Measurements from ENCODE around the gene FRMD8. TPM values are rescaled to one million over a fixed set of nuclear protein-coding genes. Genes with fewer than 3 reads are reported as not detected.

Gene FRMD8
- total RNA-seq, 1 donor = 42.7 TPM

GRCh38 chr11:65459552-65459951 lies 73.1 kb downstream of the FRMD8 start:
- no peak for DNase-seq (ENCODE audit: low read depth)
- TF ChIP-seq CTCF (IDR thresholded peaks at IDR 0.05; ENCODE audit: insufficient read depth, low read length) = no peak
- H3K4me3 ChIP-seq (ENCODE audit: low read depth, low read length) = no peak overlapping the region

Small RNA genes lying within 50 kb of the gene (small RNA-seq; reads per million reads assigned to genes)
- gene RF01684 = not detected

Other genes with a start within 250 kb of the FRMD8 start
- not detected in 2 replicates for gene SPDYC, start 216.4 kb upstream of the FRMD8 start, total RNA-seq (ENCODE audit: low replicate concordance)
- 43.2 and 164 TPM in 2 replicates for gene CAPN1, start 204.7 kb upstream of the FRMD8 start, total RNA-seq (ENCODE audit: low replicate concordance)
- gene POLA2, start 124.7 kb upstream of the FRMD8 start, total RNA-seq (ENCODE audit: low replicate concordance) = 8.7 and 32.4 TPM in 2 replicates
- gene CDC42EP2, start 71.8 kb upstream of the FRMD8 start, total RNA-seq (ENCODE audit: low replicate concordance) = 4.7 and 28.0 TPM in 2 replicates
- 46.4 and 75.9 TPM in 2 replicates for gene DPF2, start 52.8 kb upstream of the FRMD8 start, total RNA-seq (ENCODE audit: low replicate concordance)
- 0.27 TPM in 1 of 2 replicates, not detected in the other for gene TIGD3, start 31.9 kb upstream of the FRMD8 start, total RNA-seq (ENCODE audit: low replicate concordance)
- 0.41 and 5.8 TPM in 2 replicates for gene SLC25A45, start 4.0 kb upstream of the FRMD8 start, total RNA-seq (ENCODE audit: low replicate concordance)
- 527 and 883 TPM in 2 replicates for gene NEAT1, start 36.2 kb downstream of the FRMD8 start, total RNA-seq (ENCODE audit: low replicate concordance)
- 10,787 and 27,374 TPM in 2 replicates for gene MALAT1, start 112.4 kb downstream of the FRMD8 start, total RNA-seq (ENCODE audit: low replicate concordance)
- 32.1 and 76.8 TPM in 2 replicates for gene SCYL1, start 138.4 kb downstream of the FRMD8 start, total RNA-seq (ENCODE audit: low replicate concordance)
- 47.3 and 147 TPM in 2 replicates for gene LTBP3, start 171.7 kb downstream of the FRMD8 start, total RNA-seq (ENCODE audit: low replicate concordance)
- 27.2 and 48.0 TPM in 2 replicates for gene ZNRD2, start 183.8 kb downstream of the FRMD8 start, total RNA-seq (ENCODE audit: low replicate concordance)
- gene FAM89B, start 185.9 kb downstream of the FRMD8 start, total RNA-seq (ENCODE audit: low replicate concordance) = 5.6 and 21.6 TPM in 2 replicates
- 52.2 and 58.5 TPM in 2 replicates for gene EHBP1L1, start 189.4 kb downstream of the FRMD8 start, total RNA-seq (ENCODE audit: low replicate concordance)
- gene KCNK7, start 209.2 kb downstream of the FRMD8 start, total RNA-seq (ENCODE audit: low replicate concordance) = 0.09 and 0.65 TPM in 2 replicates
- gene MAP3K11, start 227.6 kb downstream of the FRMD8 start, total RNA-seq (ENCODE audit: low replicate concordance) = 22.4 and 30.4 TPM in 2 replicates
- gene PCNX3, start 229.1 kb downstream of the FRMD8 start, total RNA-seq (ENCODE audit: low replicate concordance) = 21.8 and 31.5 TPM in 2 replicates